WERI-Rb-1 (cell line): ENCODE data around the gene TSPAN10.
A peak's percentile ranks its signal among the peaks of the same experiment; 100 is the strongest.

Experiments used
- DNase-seq: peaks from one replicate; pipeline ENCODE4 v3.0.0-alpha.2; 2020
- H3K27ac ChIP-seq: fragments of 250-450 bp; sonication (Bioruptor Pico); 2 replicates; pipeline ENCODE4 v1.5.1; 2020; ENCODE audit warnings: mild to moderate bottlenecking, moderate library complexity
- H3K27me3 ChIP-seq: fragments of 250-450 bp; sonication (Bioruptor Pico); 2 replicates; pipeline ENCODE4 v1.5.1; 2021; ENCODE audit warnings: mild to moderate bottlenecking, low read depth, moderate library complexity; ENCODE audit not compliant: insufficient read depth, severe bottlenecking
- H3K36me3 ChIP-seq: fragments of 250-450 bp; sonication (Bioruptor Pico); 2 replicates; pipeline ENCODE4 v1.5.1; 2020; ENCODE audit warnings: mild to moderate bottlenecking, moderate library complexity
- H3K4me3 ChIP-seq: 2 replicates; pipeline ENCODE4 v1.5.1; 2011; ENCODE audit warnings: low read depth, mild to moderate bottlenecking, control low read depth, low read length
- H3K9me3 ChIP-seq: fragments of 250-450 bp; sonication (Bioruptor Pico); 2 replicates; pipeline ENCODE4 v1.5.1; 2021; ENCODE audit warnings: mild to moderate bottlenecking, moderate library complexity; ENCODE audit not compliant: severe bottlenecking
- TF ChIP-seq, protein P1 (sequence below): IDR thresholded peaks from 2 replicates; pipeline ENCODE4 v1.5.1; 2011; ENCODE audit warnings: low read depth, mild to moderate bottlenecking, control low read depth, inconsistent platforms, low read length

The TSPAN10 gene

DNA sequence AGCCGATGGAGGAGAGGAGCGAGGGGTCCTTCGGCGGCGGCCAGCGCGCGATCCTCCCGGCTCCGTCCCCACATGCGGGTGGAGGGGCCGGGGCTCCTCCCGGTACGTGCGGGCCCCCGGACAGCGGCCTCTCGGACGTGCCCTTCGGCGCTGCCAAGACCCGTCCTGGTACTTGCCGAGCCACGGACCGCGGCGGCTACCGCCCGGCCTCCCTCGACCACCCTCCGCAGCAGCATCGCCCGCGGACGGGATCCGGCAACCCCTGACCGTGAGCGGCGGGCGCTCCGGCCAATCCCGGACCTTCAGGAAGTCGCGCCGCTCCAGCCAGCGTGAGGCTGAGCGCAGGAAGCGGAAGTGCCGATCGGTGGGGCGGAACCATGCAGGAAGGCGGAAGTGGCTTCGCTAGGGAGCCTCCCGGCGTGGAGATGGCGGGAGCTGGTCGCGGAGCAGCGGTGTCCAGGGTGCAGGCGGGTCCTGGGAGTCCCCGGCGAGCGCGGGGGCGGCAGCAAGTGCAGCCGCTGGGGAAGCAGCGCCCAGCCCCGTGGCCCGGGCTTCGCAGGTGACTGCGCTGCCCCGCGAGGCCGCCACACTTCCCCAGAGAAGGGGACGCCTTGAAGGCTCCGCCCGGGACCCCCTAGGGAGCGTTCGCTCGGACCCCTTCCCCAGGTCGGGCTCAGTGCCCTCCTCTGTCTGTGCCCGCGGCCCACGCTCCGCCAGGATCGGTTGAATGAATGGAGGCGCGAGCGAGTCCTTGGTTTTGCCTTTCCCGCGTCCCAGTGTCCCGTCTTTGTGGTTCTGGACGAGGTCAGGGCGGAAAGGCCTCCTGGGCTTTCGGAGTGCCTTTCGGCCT, 29.6 kb downstream of the TSPAN10 start, which contains the start of the genes CCDC137 and OXLD1:
Gene CCDC137 (plus strand): TSS at position 396 of the 850 bp plus-strand sequence. CDS start 30 bp downstream, at position 426.
Gene OXLD1 (minus strand): TSS at position 264 of the 850 bp plus-strand sequence. CDS start 28 bp downstream, at position 236.
- Histone ChIP-seq H3K27ac (peak within 1 kb of the TSS; percentile 97), H3K36me3 (peaks cover 62% of the 10 kb centered on the region), H3K27me3 (no peaks in the 10 kb centered on the region), H3K4me3 (peak within 1 kb of the TSS; percentile 97), H3K9me3 (no peaks in the 10 kb centered on the region)
- DNase-seq: peak; percentile 99
- TF ChIP-seq, protein P1, sequence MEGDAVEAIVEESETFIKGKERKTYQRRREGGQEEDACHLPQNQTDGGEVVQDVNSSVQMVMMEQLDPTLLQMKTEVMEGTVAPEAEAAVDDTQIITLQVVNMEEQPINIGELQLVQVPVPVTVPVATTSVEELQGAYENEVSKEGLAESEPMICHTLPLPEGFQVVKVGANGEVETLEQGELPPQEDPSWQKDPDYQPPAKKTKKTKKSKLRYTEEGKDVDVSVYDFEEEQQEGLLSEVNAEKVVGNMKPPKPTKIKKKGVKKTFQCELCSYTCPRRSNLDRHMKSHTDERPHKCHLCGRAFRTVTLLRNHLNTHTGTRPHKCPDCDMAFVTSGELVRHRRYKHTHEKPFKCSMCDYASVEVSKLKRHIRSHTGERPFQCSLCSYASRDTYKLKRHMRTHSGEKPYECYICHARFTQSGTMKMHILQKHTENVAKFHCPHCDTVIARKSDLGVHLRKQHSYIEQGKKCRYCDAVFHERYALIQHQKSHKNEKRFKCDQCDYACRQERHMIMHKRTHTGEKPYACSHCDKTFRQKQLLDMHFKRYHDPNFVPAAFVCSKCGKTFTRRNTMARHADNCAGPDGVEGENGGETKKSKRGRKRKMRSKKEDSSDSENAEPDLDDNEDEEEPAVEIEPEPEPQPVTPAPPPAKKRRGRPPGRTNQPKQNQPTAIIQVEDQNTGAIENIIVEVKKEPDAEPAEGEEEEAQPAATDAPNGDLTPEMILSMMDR: no peak

DNA sequence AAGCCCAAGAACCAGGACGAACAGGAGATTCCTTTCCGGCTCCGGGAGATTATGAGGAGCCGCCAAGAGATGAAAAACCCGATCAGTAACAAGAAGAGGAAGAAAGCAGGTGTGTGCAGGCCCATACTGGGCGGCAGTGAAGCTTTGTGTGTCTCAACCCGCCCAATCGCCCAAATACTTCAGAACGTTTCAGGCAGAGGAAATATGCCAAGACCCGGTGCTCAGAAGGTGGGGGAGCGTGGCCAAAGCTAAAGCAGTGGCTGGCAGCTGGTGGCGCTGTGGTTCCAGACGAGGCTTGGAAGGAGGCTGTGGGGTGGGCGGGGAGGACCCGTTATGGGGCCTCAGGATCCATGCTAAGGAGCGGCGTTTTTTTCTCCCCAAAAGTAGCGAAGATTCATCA, 30.8 kb downstream of the TSPAN10 start:
- no peaks in the 10 kb centered on the region for H3K27me3 ChIP-seq
- no peaks in the 10 kb centered on the region for H3K9me3 ChIP-seq
- TF ChIP-seq, protein P1: peak; percentile 57
- H3K27ac ChIP-seq: peak overlapping the region; percentile 15
- H3K36me3 ChIP-seq: peaks cover 73% of the 10 kb centered on the region
- DNase-seq: peak; percentile 63
- H3K4me3 ChIP-seq: no peak overlapping the region

DNA sequence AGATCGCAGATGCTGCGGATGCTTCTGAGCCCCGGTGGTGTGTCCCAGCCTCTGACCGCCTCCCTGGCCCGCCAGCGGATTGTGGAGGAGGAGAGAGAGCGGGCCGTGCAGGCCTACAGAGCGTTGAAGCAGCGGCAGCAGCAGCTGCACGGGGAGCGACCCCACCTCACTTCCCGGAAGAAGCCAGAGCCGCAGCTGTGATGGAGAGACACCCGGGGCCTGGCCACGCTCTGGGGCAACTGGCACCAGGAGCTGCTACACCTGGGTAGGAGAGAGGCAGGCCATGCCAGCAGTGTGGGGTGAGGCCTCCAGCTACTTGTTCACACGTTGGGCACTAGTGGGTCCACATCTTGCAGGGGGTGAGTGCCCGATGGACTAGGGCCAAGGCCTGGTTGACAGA, 35.5 kb downstream of the TSPAN10 start:
- Histone ChIP-seq H3K4me3 (no peak overlapping the region), H3K27ac (no peak overlapping the region), H3K36me3 (peaks cover 82% of the 10 kb centered on the region), H3K27me3 (no peaks in the 10 kb centered on the region), H3K9me3 (no peaks in the 10 kb centered on the region)
- TF ChIP-seq, protein P1: no peak
- DNase-seq: no peak

DNA sequence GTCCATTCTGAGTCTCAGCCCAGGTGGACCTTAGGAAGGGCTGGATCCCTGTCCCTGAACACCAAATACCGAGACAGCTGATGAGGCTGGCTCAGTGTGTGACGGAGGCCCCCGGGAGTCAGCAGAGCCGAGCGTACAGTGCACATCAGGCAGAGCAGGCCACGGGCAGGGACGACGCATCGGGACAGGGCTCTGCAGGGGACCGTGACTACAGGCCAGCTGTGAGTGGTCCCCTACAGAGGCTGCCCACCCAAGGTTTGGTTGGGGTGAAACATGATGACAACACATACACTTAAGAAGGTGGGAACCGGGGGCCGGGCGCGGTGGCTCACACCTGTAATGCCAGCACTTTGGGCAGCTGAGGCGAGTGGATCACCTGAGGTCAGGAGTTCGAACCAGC, 36.0 kb downstream of the TSPAN10 start:
- no peak overlapping the region for H3K4me3 ChIP-seq
- peaks cover 77% of the 10 kb centered on the region for H3K36me3 ChIP-seq
- TF ChIP-seq, protein P1: no peak
- H3K9me3 ChIP-seq: no peaks in the 10 kb centered on the region
- H3K27ac ChIP-seq: no peak overlapping the region
- no peak for DNase-seq
- H3K27me3 ChIP-seq: no peaks in the 10 kb centered on the region

DNA sequence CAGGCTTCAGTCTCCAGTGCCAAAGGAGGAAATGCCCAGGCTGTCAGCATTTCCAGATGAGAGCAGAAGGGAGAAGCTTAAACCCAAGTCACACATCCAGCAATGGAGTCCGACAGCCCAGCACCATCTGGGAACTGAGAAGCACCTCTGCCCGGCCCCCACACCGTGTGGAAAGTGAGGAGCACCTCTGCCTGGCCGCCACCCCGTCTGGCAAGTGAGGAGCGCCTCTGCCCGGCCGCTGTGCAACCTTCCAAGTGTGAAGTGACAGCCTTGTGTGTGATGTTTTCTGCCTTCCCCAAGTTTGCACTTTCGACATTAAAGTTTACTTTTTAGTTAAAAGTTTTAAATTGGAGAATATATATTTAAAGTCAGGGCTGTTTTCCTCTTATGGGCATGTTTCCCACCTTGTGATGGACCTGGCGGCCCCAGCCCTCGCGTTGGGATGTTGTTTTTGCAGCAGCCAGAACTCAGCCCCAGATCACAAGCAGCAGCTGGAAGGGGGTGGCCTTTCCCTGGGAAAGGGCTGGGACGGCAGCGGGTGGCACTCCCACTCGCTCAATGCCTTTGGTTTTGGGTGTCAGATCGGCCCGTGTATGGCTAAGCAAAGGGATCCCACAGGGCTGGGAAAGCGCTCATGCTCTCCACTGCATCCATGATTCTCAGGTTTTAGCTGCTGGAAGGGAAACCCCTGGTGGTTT, 36.7 kb downstream of the TSPAN10 start:
- H3K9me3 ChIP-seq: no peaks in the 10 kb centered on the region
- TF ChIP-seq, protein P1: no peak

More for the DNA sequence above, 36.7 kb downstream of the TSPAN10 start:
- Histone ChIP-seq H3K4me3 (no peak overlapping the region), H3K27me3 (no peaks in the 10 kb centered on the region), H3K36me3 (peaks cover 70% of the 10 kb centered on the region), H3K27ac (no peak overlapping the region)
- no peak for DNase-seq
